ENCODE results near the gene MME. TPM values are rescaled to one million over a fixed set of nuclear protein-coding genes. Genes with fewer than 3 reads are reported as not detected.

Gene MME
- polyA plus RNA-seq, 3 donors = 0.27 to 1.0 (median 0.73) TPM

DNA sequence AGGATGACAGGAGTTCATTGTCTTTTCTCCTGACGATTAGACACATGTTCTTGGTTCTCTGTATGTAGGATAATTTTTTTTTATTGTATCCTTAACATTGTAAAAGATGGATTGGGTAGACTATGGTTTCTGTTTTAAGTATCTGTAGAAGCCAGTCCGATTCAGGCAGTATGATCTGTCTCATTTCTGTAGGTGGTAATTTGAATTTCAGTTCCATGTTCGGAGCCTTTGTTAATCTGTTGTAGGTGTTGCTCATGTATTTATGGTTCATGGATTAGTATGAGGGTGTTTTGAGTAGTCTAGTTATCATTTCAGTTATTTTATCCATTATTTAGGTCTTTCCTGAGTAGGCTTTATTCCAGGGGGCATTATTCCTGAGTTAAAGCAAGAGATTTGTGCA lies 32.4 kb upstream of the MME start:
- 100% methylated on average over 1 of the region's 3 CpGs for WGBS (ENCODE audit: insufficient coverage)
- no peaks in the 10 kb centered on the region for H3K27me3 Mint-ChIP-seq (ENCODE audit: low read depth in 3 of 3)

GRCh38 chr3:155049959-155050358 lies 30.2 kb upstream of the MME start:
- Histone ChIP-seq H3K4me1 (ENCODE audit: control insufficient read depth in 1 of 2, insufficient read depth in 2 of 2, low read length in 2 of 2) (no peaks in the 10 kb centered on the region), H2AFZ (ENCODE audit: insufficient read depth, low read depth, low read length, poor library complexity, severe bottlenecking) (no peak overlapping the region), H3K79me2 (ENCODE audit: insufficient read depth, low read length) (no peaks in the 10 kb centered on the region), H3K27me3 (ENCODE audit: control insufficient read depth in 2 of 2, insufficient read depth in 2 of 2, low read length in 2 of 2) (no peaks in the 10 kb centered on the region), H3K27ac (ENCODE audit: low read depth in 1 of 2, low read length in 2 of 2) (no peak overlapping the region), H4K20me1 (ENCODE audit: insufficient read depth, low read length) (no peaks in the 10 kb centered on the region), H3K36me3 (replicated peaks in 1 of 2; ENCODE audit: control insufficient read depth in 1 of 2, insufficient read depth in 2 of 2, low read length in 2 of 2) (no peaks in the 10 kb centered on the region), H3K9ac (ENCODE audit: insufficient read depth, low read length, poor library complexity, severe bottlenecking) (no peak overlapping the region), H3K9me3 (replicated peaks in 1 of 2; ENCODE audit: control insufficient read depth in 1 of 2, insufficient read depth in 1 of 2, low read length in 2 of 2) (peaks cover 8 to 9% of the 10 kb centered on the region in 2 donors), H3K4me2 (replicated peaks; ENCODE audit: extremely low read depth, low read length, poor library complexity, severe bottlenecking) (no peak overlapping the region), H3K4me3 (replicated peaks in 1 of 3; ENCODE audit: low read depth in 2 of 3, low read length in 3 of 3) (no peak overlapping the region)
- Mint-ChIP-seq H3K9me3 (peaks cover 12 to 22% (median 17%) of the 10 kb centered on the region in 7 donors), H3K36me3 (no peaks in the 10 kb centered on the region), H3K4me3 (no peak overlapping the region), H3K4me1 (peaks cover 7% of the 10 kb centered on the region), H3K27me3 (ENCODE audit: low read depth in 3 of 3) (no peaks in the 10 kb centered on the region), H3K27ac (no peak overlapping the region)
- WGBS (ENCODE audit: insufficient coverage) = no CpG with 5 or more reads among the region's 4 CpGs
- TF ChIP-seq, protein P1, sequence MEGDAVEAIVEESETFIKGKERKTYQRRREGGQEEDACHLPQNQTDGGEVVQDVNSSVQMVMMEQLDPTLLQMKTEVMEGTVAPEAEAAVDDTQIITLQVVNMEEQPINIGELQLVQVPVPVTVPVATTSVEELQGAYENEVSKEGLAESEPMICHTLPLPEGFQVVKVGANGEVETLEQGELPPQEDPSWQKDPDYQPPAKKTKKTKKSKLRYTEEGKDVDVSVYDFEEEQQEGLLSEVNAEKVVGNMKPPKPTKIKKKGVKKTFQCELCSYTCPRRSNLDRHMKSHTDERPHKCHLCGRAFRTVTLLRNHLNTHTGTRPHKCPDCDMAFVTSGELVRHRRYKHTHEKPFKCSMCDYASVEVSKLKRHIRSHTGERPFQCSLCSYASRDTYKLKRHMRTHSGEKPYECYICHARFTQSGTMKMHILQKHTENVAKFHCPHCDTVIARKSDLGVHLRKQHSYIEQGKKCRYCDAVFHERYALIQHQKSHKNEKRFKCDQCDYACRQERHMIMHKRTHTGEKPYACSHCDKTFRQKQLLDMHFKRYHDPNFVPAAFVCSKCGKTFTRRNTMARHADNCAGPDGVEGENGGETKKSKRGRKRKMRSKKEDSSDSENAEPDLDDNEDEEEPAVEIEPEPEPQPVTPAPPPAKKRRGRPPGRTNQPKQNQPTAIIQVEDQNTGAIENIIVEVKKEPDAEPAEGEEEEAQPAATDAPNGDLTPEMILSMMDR (IDR thresholded peaks at IDR 0.05) = no peak
- intact Hi-C loops (cut with micrococcal nuclease) = no loop called here
- no peak for DNase-seq

More for the DNA sequence above, 32.4 kb upstream of the MME start:
- peaks cover 6 to 18% (median 11%) of the 10 kb centered on the region in 7 donors for H3K9me3 Mint-ChIP-seq
- H3K4me2 ChIP-seq (replicated peaks; ENCODE audit: extremely low read depth, low read length, poor library complexity, severe bottlenecking) = no peak overlapping the region
- no peaks in the 10 kb centered on the region for H3K27me3 ChIP-seq (ENCODE audit: control insufficient read depth in 2 of 2, insufficient read depth in 2 of 2, low read length in 2 of 2)
- H3K4me1 Mint-ChIP-seq = peaks cover 7% of the 10 kb centered on the region
- TF ChIP-seq, protein P1 (IDR thresholded peaks at IDR 0.05) = no peak
- H3K36me3 Mint-ChIP-seq = no peaks in the 10 kb centered on the region
- no peak for DNase-seq
- intact Hi-C loops (cut with micrococcal nuclease) = no loop called here
- no peaks in the 10 kb centered on the region for H4K20me1 ChIP-seq (ENCODE audit: insufficient read depth, low read length)
- no peaks in the 10 kb centered on the region for H3K4me1 ChIP-seq (ENCODE audit: control insufficient read depth in 1 of 2, insufficient read depth in 2 of 2, low read length in 2 of 2)
- no peak overlapping the region for H3K27ac ChIP-seq (ENCODE audit: low read depth in 1 of 2, low read length in 2 of 2)
- no peak overlapping the region for H2AFZ ChIP-seq (ENCODE audit: insufficient read depth, low read depth, low read length, poor library complexity, severe bottlenecking)
- H3K4me3 ChIP-seq (replicated peaks in 1 of 3; ENCODE audit: low read depth in 2 of 3, low read length in 3 of 3) = no peak overlapping the region
- H3K9ac ChIP-seq (ENCODE audit: insufficient read depth, low read length, poor library complexity, severe bottlenecking) = no peak overlapping the region
- H3K79me2 ChIP-seq (ENCODE audit: insufficient read depth, low read length) = no peaks in the 10 kb centered on the region
- no peaks in the 10 kb centered on the region for H3K36me3 ChIP-seq (replicated peaks in 1 of 2; ENCODE audit: control insufficient read depth in 1 of 2, insufficient read depth in 2 of 2, low read length in 2 of 2)
- no peak overlapping the region for H3K4me3 Mint-ChIP-seq
- no peak overlapping the region for H3K27ac Mint-ChIP-seq
- peaks cover 8 to 9% of the 10 kb centered on the region in 2 donors for H3K9me3 ChIP-seq (replicated peaks in 1 of 2; ENCODE audit: control insufficient read depth in 1 of 2, insufficient read depth in 1 of 2, low read length in 2 of 2)

All from CD14-positive monocyte (primary cell).